Activated CD8-positive, alpha-beta memory T cell treated with anti-CD3 and anti-CD28 coated beads, Interleukin-2, amount 10 ng/mL, durations not matched to agents 7 days and 5 days (primary cell): ENCODE measurements around the gene GPR39. TPM values are rescaled to one million over a fixed set of nuclear protein-coding genes. Genes with fewer than 3 reads are reported as not detected.

Source experiments
- ATAC-seq: fragments of 150-1000 bp; cut with Tn5 transposase; one replicate; pipeline ENCODE4 v1.10.0; 2021; ENCODE audit warnings: moderate library complexity
- CTCF ChIA-PET: fragments of 350-600 bp; sonication (Branson Sonifier 250); formaldehyde crosslinking; loops from one replicate; lab custom pipeline; 2021; ENCODE audit warnings: antibody characterized with exemption; lab: Charles Lee
- DNase-seq: peaks from one replicate; pipeline ENCODE4 v3.0.0-alpha.2; 2020
- H3K27ac Mint-ChIP-seq: one replicate; pipeline ENCODE4 v1.8.0; 2021; ENCODE audit warnings: mild to moderate bottlenecking, mixed read lengths
- H3K27me3 Mint-ChIP-seq: one replicate; pipeline ENCODE4 v1.8.0; 2021; ENCODE audit warnings: mixed read lengths
- H3K36me3 Mint-ChIP-seq: one replicate; pipeline ENCODE4 v1.8.0; 2021; ENCODE audit warnings: mild to moderate bottlenecking, mixed read lengths
- H3K4me1 Mint-ChIP-seq: one replicate; pipeline ENCODE4 v1.8.0; 2021; ENCODE audit warnings: mixed read lengths
- H3K4me3 Mint-ChIP-seq: one replicate; pipeline ENCODE4 v1.8.0; 2021; ENCODE audit warnings: mild to moderate bottlenecking, moderate library complexity, mixed read lengths
- H3K9me3 Mint-ChIP-seq: one replicate; pipeline ENCODE4 v1.8.0; 2022; ENCODE audit warnings: low read depth, mixed read lengths
- total RNA-seq, 2 experiments: library from RNA; stranded (reverse); gene quantifications; one replicate each; pipeline ENCODE4 v1.2.3, GENCODE V29; 2021

The GPR39 gene
- total RNA-seq, 2 experiments from 2014 or later: not detected

- Mint-ChIP-seq H3K27ac (no peak overlapping the region), H3K4me1 (no peaks in the 10 kb centered on the region), H3K27me3 (no peaks in the 10 kb centered on the region), H3K36me3 (no peaks in the 10 kb centered on the region), H3K9me3 (peaks cover 2% of the 10 kb centered on the region), H3K4me3 (no peak overlapping the region)
- ATAC-seq (no peak), DNase-seq (no peak)
- CTCF ChIA-PET: no interaction called here
Observed at GRCh38 chr2:132550946-132551345, 134.3 kb downstream of the GPR39 start.

- ATAC-seq (no peak), DNase-seq (no peak)
- H3K9me3 Mint-ChIP-seq: peaks cover 2% of the 10 kb centered on the region
- H3K27me3 Mint-ChIP-seq: no peaks in the 10 kb centered on the region
- no peak overlapping the region for H3K4me3 Mint-ChIP-seq
- H3K27ac Mint-ChIP-seq: no peak overlapping the region
- CTCF ChIA-PET: no interaction called here
- no peaks in the 10 kb centered on the region for H3K4me1 Mint-ChIP-seq
- no peaks in the 10 kb centered on the region for H3K36me3 Mint-ChIP-seq
Observed at GRCh38 chr2:132557694-132558093, 141.1 kb downstream of the GPR39 start.

DNA sequence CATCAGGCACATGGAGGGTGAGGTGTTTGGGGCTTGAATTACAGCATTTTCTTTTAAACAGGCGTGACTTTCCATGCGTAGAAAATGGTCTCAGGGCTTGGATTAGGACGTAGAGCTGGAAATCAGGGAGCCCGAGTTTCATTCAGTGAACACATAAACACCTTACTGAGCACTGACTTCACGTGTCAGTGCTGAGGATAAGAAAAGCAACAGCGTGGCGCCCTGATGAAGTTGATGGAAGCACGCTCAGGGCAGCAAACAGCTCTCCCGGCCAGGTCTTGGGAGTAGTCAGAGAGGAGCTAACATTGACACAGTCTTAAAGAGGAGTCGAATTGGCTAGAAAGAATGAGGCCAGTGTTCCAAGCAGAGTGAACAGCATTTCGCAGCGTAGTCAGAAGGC lies 142.7 kb downstream of the GPR39 start:
- ATAC-seq (no peak), DNase-seq (no peak)
- H3K36me3 Mint-ChIP-seq: no peaks in the 10 kb centered on the region
- no peaks in the 10 kb centered on the region for H3K9me3 Mint-ChIP-seq
- H3K27ac Mint-ChIP-seq: no peak overlapping the region
- H3K4me3 Mint-ChIP-seq: no peak overlapping the region
- H3K27me3 Mint-ChIP-seq: no peaks in the 10 kb centered on the region
- CTCF ChIA-PET: no interaction called here
- H3K4me1 Mint-ChIP-seq: no peaks in the 10 kb centered on the region

DNA sequence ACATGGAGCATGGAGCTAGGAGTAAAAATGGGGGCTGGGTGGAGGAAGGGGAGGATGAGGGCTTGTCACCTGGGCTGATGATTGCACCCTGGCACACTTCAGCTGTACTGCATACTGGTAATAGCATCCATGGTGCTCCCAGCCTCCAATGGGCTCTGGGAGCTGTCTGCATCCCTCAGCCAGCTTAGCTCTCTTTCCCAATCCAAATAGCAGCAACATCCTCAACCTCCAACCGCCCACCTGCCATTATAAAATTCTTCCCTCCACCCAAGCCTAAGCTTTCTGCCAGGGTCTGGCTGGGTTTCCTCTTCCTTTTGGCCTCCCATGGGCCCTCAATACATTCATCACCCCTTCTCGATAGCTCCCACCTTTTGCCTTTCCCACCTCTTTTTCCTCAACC lies 143.3 kb downstream of the GPR39 start:
- no peak overlapping the region for H3K4me3 Mint-ChIP-seq
- no peaks in the 10 kb centered on the region for H3K9me3 Mint-ChIP-seq
- H3K36me3 Mint-ChIP-seq: no peaks in the 10 kb centered on the region
- ATAC-seq (no peak), DNase-seq (no peak)
- no peaks in the 10 kb centered on the region for H3K27me3 Mint-ChIP-seq
- no peak overlapping the region for H3K27ac Mint-ChIP-seq
- H3K4me1 Mint-ChIP-seq: no peaks in the 10 kb centered on the region
- CTCF ChIA-PET: interaction anchor here (1.7 kb wide), 1 partner anchor 13 kb away, joined by 4 read pairs; no protein-coding TSS in a partner anchor

DNA sequence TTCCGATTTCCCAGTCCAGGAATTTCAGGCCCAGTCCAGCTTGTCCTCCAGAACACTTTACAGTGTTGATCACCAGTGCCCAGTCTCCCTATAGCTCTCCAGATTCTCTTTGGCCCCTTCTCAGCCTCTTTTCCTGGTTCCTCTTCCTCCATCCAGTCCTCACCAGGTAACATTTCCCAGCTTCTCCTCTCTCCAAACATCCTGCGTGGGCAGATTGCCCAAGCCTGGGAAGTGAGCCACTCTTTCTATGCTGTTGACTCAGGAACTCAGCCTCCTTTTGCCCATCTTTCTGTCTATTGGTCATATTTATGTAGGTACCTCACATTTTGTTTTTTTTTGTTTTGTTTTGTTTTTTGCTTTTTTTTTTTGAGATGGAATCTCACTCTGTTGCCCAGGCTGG lies 144.0 kb downstream of the GPR39 start:
- Mint-ChIP-seq H3K27me3 (no peaks in the 10 kb centered on the region), H3K4me3 (no peak overlapping the region), H3K27ac (no peak overlapping the region), H3K36me3 (no peaks in the 10 kb centered on the region), H3K4me1 (no peaks in the 10 kb centered on the region), H3K9me3 (no peaks in the 10 kb centered on the region)
- ATAC-seq (no peak), DNase-seq (no peak)
- CTCF ChIA-PET: interaction anchor here (1.7 kb wide), 1 partner anchor 13 kb away, joined by 4 read pairs; no protein-coding TSS in a partner anchor

GRCh38 chr2:132562245-132562644 lies 145.6 kb downstream of the GPR39 start:
- ATAC-seq (no peak), DNase-seq (no peak)
- Mint-ChIP-seq H3K36me3 (no peaks in the 10 kb centered on the region), H3K9me3 (no peaks in the 10 kb centered on the region), H3K4me1 (no peaks in the 10 kb centered on the region), H3K27ac (no peak overlapping the region), H3K4me3 (no peak overlapping the region), H3K27me3 (no peaks in the 10 kb centered on the region)
- CTCF ChIA-PET: no interaction called here

DNA sequence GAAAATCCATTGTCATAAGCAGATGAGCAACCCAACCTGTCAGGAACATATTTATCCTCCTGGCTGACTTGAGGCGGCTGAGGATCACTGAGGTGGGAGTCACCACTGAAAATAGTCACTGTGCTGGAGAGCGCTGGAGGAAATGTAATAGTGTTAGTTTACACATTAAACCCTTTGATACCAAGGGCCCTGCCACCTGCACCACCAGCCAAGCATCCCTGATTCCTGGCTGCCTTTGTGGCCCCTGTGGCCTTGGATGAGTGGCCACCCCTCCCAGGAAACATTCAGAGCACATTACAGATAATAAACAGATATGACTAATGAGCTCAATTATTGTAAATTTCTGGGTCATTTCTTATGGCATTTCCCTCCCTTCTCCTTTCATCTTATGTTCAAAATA lies 147.5 kb downstream of the GPR39 start:
- Mint-ChIP-seq H3K4me1 (no peaks in the 10 kb centered on the region), H3K27me3 (no peaks in the 10 kb centered on the region), H3K36me3 (no peaks in the 10 kb centered on the region), H3K9me3 (peaks cover 4% of the 10 kb centered on the region), H3K4me3 (no peak overlapping the region), H3K27ac (no peak overlapping the region)
- CTCF ChIA-PET: no interaction called here
- ATAC-seq: no peak
- no peak for DNase-seq

DNA sequence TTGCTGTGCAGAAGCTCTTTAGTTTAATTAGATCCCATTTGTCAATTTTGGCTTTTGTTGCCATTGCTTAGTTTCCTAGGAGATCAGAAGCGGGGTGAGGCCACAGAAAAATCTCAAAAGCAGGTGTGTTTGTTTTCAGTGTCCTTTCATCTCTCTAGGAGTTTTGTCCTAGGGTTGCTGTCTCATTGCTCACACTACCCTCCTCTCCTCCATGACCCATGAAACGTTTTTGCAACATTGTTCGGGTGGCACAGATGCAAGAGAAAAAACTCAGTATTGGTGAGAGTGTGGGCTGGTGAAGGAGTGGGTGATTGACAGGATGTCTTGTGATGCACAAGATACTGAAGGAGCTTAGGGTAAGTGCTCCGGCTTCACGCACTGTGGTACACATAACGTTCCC lies 149.8 kb downstream of the GPR39 start:
- no peak for ATAC-seq
- DNase-seq: no peak
- Mint-ChIP-seq H3K27ac (no peak overlapping the region), H3K4me1 (no peaks in the 10 kb centered on the region), H3K27me3 (no peaks in the 10 kb centered on the region), H3K4me3 (no peak overlapping the region), H3K9me3 (peaks cover 12% of the 10 kb centered on the region), H3K36me3 (no peaks in the 10 kb centered on the region)
- CTCF ChIA-PET: no interaction called here

DNA sequence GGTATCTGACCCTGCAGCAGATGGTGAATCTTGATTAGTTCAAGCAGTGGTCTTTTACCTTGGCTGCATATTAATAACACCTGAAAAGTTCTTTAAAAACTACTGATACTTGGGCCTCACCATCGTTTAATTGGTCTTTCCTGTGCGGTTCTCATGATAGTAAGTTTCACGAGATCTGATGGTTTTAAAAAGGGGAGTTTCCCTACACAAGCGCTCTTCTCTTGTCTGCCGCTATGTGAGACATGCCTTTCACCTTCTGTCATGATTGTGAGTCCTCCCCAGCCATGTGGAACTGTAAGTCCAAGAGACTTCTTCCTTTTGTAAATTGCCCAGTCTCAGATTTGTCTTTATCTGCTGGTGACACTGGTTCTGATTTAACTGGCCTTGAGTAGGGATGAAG lies 151.1 kb downstream of the GPR39 start:
- DNase-seq (no peak), ATAC-seq (no peak)
- H3K4me1 Mint-ChIP-seq: no peaks in the 10 kb centered on the region
- no peak overlapping the region for H3K4me3 Mint-ChIP-seq
- H3K36me3 Mint-ChIP-seq: no peaks in the 10 kb centered on the region
- no peak overlapping the region for H3K27ac Mint-ChIP-seq
- H3K27me3 Mint-ChIP-seq: no peaks in the 10 kb centered on the region
- H3K9me3 Mint-ChIP-seq: peaks cover 14% of the 10 kb centered on the region
- CTCF ChIA-PET: no interaction called here

DNA sequence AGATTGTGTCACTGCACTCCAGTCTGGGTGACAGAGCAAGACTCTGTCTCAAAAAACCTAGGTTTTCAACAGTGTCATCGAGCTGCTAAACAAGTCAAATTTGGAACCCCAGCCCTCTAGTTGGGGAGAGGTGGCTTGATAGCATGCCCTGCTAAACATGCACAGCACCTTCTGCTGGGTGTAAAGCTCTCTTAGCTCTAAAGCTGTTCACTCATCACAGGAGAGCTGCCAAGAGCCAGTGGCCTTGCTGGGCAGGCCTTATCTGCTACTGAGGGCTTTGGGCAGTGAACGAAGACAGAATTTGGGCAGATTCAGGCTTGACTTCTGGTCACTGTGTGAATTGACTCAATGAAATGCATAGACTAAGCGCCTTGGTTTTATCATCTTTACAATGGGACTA lies 152.1 kb downstream of the GPR39 start:
- CTCF ChIA-PET: no interaction called here
- H3K4me1 Mint-ChIP-seq: no peaks in the 10 kb centered on the region
- ATAC-seq (no peak), DNase-seq (no peak)
- H3K9me3 Mint-ChIP-seq: peaks cover 14% of the 10 kb centered on the region
- no peak overlapping the region for H3K27ac Mint-ChIP-seq
- no peak overlapping the region for H3K4me3 Mint-ChIP-seq
- H3K27me3 Mint-ChIP-seq: no peaks in the 10 kb centered on the region
- no peaks in the 10 kb centered on the region for H3K36me3 Mint-ChIP-seq

GRCh38 chr2:132573444-132574007 lies 156.9 kb downstream of the GPR39 start:
- no peak for DNase-seq
- H3K27ac Mint-ChIP-seq: no peak overlapping the region
- no peaks in the 10 kb centered on the region for H3K27me3 Mint-ChIP-seq
- H3K4me3 Mint-ChIP-seq: no peak overlapping the region
- CTCF ChIA-PET: no interaction called here
- H3K9me3 Mint-ChIP-seq: peaks cover 11% of the 10 kb centered on the region
- H3K36me3 Mint-ChIP-seq: no peaks in the 10 kb centered on the region
- no peak for ATAC-seq
- no peaks in the 10 kb centered on the region for H3K4me1 Mint-ChIP-seq

DNA sequence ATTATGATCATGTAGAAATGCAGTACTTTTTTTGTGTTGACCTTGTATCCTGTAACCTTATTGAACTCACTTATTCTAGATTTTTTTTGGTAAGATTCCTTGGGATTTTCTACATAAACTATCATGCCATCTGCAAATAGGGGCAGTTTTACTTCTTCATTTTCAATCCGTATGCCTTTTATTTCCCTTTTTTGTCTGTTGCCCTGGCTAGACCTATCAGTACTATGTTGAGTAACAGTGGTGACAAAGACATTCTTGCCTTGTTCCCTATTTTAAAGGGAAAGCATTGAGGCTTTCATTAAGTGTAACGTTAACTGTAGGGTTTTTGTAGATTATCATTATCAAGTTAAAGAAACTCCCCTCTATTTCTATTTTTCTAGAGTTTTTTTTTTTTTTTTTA lies 161.1 kb downstream of the GPR39 start:
- Mint-ChIP-seq H3K9me3 (no peaks in the 10 kb centered on the region), H3K27ac (no peak overlapping the region), H3K4me1 (no peaks in the 10 kb centered on the region), H3K4me3 (no peak overlapping the region), H3K36me3 (no peaks in the 10 kb centered on the region), H3K27me3 (no peaks in the 10 kb centered on the region)
- DNase-seq: no peak
- CTCF ChIA-PET: no interaction called here
- no peak for ATAC-seq

GRCh38 chr2:132581591-132581990 lies 165.0 kb downstream of the GPR39 start:
- Mint-ChIP-seq H3K9me3 (no peaks in the 10 kb centered on the region), H3K4me1 (no peaks in the 10 kb centered on the region), H3K4me3 (no peak overlapping the region), H3K27ac (no peak overlapping the region), H3K36me3 (no peaks in the 10 kb centered on the region), H3K27me3 (no peaks in the 10 kb centered on the region)
- CTCF ChIA-PET: no interaction called here
- no peak for DNase-seq
- ATAC-seq: no peak

GRCh38 chr2:132581991-132582738 lies 165.6 kb downstream of the GPR39 start:
- CTCF ChIA-PET: no interaction called here
- DNase-seq (no peak), ATAC-seq (no peak)
- H3K27me3 Mint-ChIP-seq: no peaks in the 10 kb centered on the region
- H3K36me3 Mint-ChIP-seq: no peaks in the 10 kb centered on the region
- H3K4me1 Mint-ChIP-seq: no peaks in the 10 kb centered on the region
- no peaks in the 10 kb centered on the region for H3K9me3 Mint-ChIP-seq
- no peak overlapping the region for H3K27ac Mint-ChIP-seq
- H3K4me3 Mint-ChIP-seq: no peak overlapping the region
